ENCODE data around the gene CNST. TPM values are rescaled to one million over a fixed set of nuclear protein-coding genes. Genes with fewer than 3 reads are reported as not detected.

Gene CNST
- total RNA-seq (2014; rRNA removed; shearing (Covaris generic)) = 19.2 and 23.0 TPM in 2 replicates

GRCh38 chr1:246566128-246566812 is at the start of gene CNST, which contains the start of gene TFB2M:
Gene CNST (plus strand): TSS chr1:246566456. CDS start chr1:246591563, 25,107 bp downstream.
Gene TFB2M (minus strand): TSS chr1:246566261. CDS start chr1:246566138, 123 bp downstream.
- peak; percentile 99 for DNase-seq (ENCODE audit: low spot score)

DNA sequence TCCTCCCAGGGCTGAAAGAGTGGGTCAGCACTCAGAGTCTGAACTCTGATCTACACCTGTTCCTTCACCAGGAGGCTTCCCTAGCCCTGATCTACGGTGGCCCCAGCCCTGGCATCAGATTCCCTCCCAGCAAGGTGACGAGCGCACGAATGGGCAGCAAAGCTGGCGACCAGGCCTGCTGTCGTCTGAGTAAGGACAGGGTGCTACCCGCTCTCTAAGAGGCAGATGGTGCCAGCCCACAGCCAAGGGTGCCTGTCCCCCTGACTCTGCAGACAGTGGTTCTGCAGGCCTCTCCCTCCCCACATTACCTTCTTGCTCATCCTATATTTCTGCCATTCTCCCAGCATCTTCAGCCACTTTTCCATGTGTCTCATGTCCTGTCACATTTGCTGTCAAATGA is 48.9 kb upstream of the CNST start:
- no peak for DNase-seq (ENCODE audit: low spot score)

DNA sequence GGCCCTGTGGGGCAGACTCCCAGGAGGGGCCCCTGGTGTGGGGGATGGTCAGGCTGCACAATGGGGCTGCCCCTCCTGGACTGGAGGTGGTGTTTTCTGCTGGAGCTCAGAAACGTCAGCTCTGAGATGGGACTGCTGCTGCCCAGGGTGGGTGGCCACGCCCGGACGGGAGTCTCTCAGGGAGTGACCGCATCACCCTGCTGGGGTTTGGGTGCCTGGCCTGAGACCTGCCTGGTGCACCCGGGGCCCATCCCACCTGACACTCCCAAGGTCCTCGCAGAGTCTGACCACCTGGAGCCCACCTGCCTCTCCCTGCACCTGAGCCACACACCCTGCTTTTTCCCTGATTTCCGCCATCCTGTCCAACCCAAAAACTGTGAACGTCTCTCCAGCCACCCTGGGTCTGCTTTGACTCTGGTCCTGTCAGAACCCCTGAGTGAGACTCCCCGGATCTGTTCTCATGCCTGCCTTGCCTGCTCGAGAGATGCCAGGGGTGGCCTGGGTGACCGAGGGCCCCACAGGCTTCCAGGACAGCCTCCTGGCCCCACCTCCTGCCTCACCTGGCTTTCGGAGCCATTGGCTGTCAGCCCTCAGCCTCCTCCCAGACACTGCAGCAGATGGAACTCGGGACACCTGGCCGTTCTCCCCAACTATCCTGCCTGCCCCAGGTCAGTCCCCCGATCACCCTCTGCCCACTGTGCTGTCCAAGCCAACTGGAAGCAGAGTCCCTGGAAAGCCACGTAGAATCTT is 47.6 kb upstream of the CNST start:
- DNase-seq (ENCODE audit: low spot score) = no peak

DNA sequence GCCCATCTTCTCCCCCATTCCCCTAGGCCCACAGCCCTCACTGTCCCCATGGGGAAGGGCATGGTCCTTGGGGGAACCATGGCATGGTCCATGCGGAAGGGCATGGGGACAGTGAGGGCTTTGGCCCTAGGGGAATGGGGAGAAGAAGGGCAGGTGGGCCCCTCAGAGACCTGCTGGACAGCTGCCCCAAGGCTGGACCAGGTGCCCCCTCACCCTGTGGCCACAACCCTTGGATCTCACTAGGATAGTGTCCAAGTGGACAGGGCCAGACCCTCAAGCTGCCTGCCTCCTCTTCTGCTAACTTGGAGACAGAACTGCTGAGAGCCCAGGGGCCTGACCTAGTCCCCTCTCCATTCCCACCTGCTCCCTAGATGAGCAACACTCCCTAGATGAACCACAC is 46.7 kb upstream of the CNST start:
- no peak for DNase-seq (ENCODE audit: low spot score)

GRCh38 chr1:246526380-246526779 is 39.9 kb upstream of the CNST start:
- DNase-seq (ENCODE audit: low spot score) = no peak

GRCh38 chr1:246526915-246527314 is 39.3 kb upstream of the CNST start:
- DNase-seq (ENCODE audit: low spot score) = no peak

DNA sequence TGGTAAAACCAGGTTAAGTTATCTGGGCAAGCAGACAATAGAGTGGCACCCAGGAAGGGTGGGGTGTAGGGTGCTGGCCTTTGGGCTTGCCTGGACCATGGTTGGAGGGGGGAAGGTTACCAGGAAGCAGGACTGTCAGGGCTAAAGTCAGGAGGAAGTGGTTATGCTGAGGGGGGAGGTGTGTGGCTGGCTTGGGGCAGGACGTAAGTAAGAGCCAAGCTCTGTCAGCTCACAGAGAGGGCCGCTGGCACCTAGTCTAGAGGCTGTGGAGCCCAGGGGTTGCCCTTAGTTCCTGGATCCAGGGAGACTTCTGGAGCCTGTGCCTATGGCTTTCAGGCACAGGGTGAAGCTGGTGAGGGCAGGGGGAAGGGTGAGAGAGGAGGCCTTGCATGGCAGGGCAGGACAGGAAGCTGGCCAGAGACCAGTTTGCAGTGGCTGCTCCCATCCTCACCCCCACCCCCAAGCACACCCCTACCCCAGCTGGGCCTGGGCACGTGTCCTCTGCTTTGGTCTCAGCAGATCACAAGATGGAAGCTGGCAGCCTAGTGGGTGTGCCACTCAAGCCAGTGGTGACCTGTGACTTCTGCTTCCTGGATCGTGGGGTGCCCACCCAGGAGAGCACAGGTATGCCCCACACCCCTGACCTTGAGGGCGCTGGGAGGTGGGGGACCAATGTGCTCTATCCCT is 38.7 kb upstream of the CNST start:
- DNase-seq (ENCODE audit: low spot score) = peak; percentile 25

GRCh38 chr1:246528933-246529731 is 37.1 kb upstream of the CNST start:
- peak; percentile 71 for DNase-seq (ENCODE audit: low spot score)

DNA sequence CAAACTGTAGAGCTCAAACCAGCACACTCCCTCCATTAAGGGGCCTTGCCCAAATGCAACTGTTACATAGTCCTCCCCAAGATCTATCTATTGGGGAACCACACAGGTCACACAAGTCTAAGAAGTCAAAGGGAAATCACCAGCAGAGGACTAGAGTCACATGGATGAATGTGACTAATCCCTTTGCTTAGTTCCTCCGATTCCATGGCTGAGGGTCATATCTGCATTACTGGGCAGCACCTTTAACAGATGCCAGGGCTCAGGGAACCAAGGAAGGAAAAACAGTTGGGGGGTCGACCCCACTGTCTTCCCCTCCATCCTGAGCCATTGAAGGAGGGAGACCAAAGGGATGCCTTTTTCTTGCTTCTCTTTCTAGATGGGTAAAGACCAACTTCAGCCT is 35.8 kb upstream of the CNST start:
- DNase-seq (ENCODE audit: low spot score) = no peak

DNA sequence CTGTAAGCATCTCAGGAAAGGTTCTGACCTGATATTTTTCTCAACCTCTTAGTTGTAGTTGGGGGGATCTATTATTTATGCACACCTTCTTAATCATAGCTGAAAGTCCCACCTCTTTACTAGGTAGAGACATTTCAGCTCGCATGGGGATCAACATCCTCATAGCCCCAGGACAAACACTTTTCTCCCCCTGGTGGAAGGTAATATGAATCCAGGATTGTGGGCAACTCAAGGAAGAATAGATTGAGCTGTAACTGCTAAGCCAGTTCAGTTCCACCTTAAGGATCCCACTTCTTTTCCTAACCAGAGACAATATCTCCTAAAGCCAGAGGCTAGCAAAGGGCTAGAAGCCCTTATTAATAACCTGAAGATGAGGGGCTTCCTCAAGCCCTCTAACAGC is 33.7 kb upstream of the CNST start:
- DNase-seq (ENCODE audit: low spot score) = no peak

- no peak for DNase-seq (ENCODE audit: low spot score)
Observed at GRCh38 chr1:246533371-246533905, 32.8 kb upstream of the CNST start.

GRCh38 chr1:246534114-246534513 is 32.1 kb upstream of the CNST start:
- no peak for DNase-seq (ENCODE audit: low spot score)

- no peak for DNase-seq (ENCODE audit: low spot score)
Observed at GRCh38 chr1:246537441-246537840, 28.8 kb upstream of the CNST start.

- DNase-seq (ENCODE audit: low spot score) = no peak
Observed at GRCh38 chr1:246537887-246538286, 28.4 kb upstream of the CNST start.

DNA sequence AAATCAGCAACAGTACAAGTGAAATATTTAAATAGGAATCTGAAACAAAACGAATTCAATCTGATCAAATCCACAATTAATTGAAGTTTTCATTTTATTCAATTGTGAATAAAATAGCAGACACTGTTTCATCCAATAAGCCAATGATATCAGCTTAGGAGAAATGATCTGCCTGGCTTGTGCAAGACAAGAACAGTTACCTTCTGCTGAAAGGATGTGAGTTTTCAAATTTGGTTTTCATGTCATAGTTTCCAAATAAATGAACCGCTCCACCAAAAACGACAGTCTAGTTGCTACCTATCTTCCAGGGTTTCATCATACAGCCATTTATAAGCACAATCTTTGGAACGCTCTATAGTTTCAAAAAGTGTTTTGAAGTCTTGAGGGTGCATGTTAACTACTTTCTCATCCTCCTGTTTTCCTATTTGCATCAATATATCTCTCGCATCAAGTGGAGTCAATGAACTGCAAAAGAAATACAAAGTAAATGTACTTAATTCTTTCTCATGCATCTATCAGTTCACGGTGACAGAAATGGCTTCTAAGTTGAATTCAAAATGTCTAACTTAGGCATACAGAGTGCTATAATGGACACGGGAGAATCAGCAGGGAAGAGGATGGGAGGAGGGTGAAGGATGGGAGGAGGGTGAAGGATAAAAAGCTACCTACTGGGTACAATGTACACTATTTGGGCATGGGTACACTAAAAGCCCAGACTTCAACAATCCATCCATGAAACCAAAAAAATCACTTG is 25.3 kb upstream of the CNST start:
- DNase-seq (ENCODE audit: low spot score) = no peak

DNA sequence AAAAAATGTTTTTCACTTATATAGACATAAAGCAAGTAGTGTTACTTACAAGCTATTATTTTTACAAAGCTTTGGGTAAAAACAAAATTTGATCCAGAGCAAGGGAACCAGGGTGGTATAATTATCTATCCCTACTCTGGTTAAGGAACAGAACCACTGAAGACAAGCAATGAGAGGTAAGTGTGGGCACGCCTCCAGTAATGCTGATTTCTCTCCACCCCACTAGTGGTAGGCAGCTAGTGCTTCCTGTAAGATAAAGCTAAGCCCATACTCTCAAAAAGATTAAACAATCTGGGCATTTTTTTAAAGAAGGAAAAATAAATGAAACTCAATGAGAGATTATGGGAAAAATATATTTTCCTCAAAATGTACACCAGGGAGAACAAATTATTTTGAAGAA is 22.3 kb upstream of the CNST start:
- no peak for DNase-seq (ENCODE audit: low spot score)

DNA sequence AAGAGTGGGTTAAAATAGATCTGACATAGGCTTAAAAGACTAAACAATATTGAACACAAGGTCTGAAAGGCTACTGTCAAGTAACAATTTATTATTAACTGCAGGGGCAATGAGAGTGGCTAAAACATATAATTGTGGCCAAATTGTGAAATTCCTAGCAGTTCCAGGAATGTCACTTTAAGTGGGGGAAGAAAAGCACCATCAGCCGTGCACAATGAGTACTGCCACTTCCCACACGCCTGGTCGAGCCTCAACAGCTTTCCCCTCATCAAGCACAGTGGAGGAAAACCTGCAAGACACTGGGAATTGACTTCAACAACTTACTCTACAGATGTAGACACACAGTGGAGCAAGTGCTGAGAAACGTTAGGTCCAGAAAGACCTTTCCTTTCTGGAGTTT is 16.6 kb upstream of the CNST start:
- no peak for DNase-seq (ENCODE audit: low spot score)

DNA sequence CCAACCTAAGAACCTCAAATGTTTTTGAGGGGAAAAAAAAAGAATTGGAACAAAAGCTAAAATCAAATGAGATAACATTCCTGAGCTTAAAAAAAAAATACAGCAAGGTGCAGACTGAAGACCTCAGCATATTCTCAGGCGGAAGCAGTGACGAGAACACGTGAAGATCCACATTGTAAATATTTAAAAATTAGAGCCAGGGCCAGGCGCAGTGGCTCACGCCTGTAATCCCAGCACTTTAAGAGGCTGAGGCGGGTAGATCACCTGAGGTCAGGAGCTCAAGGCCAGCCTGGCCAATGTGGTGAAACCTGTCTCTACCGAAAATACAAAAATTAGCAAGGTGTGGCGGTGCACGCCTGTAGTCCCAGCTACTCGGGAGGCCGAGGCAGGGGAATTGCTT is 15.9 kb upstream of the CNST start:
- no peak for DNase-seq (ENCODE audit: low spot score)

GRCh38 chr1:246552110-246552509 is 14.1 kb upstream of the CNST start:
- no peak for DNase-seq (ENCODE audit: low spot score)

GRCh38 chr1:246554201-246554600 is 12.1 kb upstream of the CNST start:
- DNase-seq (ENCODE audit: low spot score) = no peak

GRCh38 chr1:246558041-246558440 is 8.2 kb upstream of the CNST start:
- DNase-seq (ENCODE audit: low spot score) = no peak

Data from A172 (cell line).